ENCODE data around the gene NANOGP8.

The NANOGP8 gene

GRCh38 chr15:35061161-35061824 is 23.8 kb downstream of the NANOGP8 start:
- H3K4me3 ChIP-seq (ENCODE audit: low read depth, low read length, poor library complexity, severe bottlenecking) = no peak overlapping the region
- no peaks in the 10 kb centered on the region for H3K9me3 ChIP-seq (ENCODE audit: low read length)
- H3K27ac ChIP-seq (ENCODE audit: low read depth, low read length, poor library complexity, severe bottlenecking) = no peak overlapping the region

GRCh38 chr15:35060591-35060990 is 24.5 kb downstream of the NANOGP8 start:
- no peaks in the 10 kb centered on the region for H3K36me3 ChIP-seq (ENCODE audit: insufficient read depth, low read length)
- H3K9me2 ChIP-seq (ENCODE audit: low read depth, low read length) = no peaks in the 10 kb centered on the region
- H3K27ac ChIP-seq (ENCODE audit: low read depth, low read length, poor library complexity, severe bottlenecking) = no peak overlapping the region
- H3K4me1 ChIP-seq (ENCODE audit: insufficient read depth, low read length, severe bottlenecking) = no peaks in the 10 kb centered on the region
- no peak overlapping the region for H3K4me3 ChIP-seq (ENCODE audit: low read depth, low read length, poor library complexity, severe bottlenecking)
- no peak overlapping the region for H3K4me2 ChIP-seq (ENCODE audit: low read length)
- TF ChIP-seq CTCF (IDR thresholded peaks at IDR 0.05; ENCODE audit: low read length) (no peak), EZH2 (IDR thresholded peaks at IDR 0.05; ENCODE audit: borderline replicate concordance, low read length) (no peak)
- no peaks in the 10 kb centered on the region for H3K27me3 ChIP-seq (ENCODE audit: insufficient read depth, low read length)
- H2AFZ ChIP-seq (ENCODE audit: low read length) = no peak overlapping the region
- no peak overlapping the region for H3K9ac ChIP-seq (ENCODE audit: low read length)
- H3K79me2 ChIP-seq (ENCODE audit: insufficient read depth, low read length) = no peaks in the 10 kb centered on the region
- H3K9me3 ChIP-seq (ENCODE audit: low read length) = no peaks in the 10 kb centered on the region
- H4K20me1 ChIP-seq (ENCODE audit: insufficient read depth, low read length) = no peaks in the 10 kb centered on the region
- H3F3A ChIP-seq (ENCODE audit: insufficient read depth, low read length) = no peaks in the 10 kb centered on the region

More at GRCh38 chr15:35061161-35061824, 23.8 kb downstream of the NANOGP8 start:
- TF ChIP-seq CTCF (IDR thresholded peaks at IDR 0.05; ENCODE audit: low read length) (no peak), EZH2 (IDR thresholded peaks at IDR 0.05; ENCODE audit: borderline replicate concordance, low read length) (no peak)
- no peak overlapping the region for H2AFZ ChIP-seq (ENCODE audit: low read length)
- no peaks in the 10 kb centered on the region for H3K36me3 ChIP-seq (ENCODE audit: insufficient read depth, low read length)
- H3F3A ChIP-seq (ENCODE audit: insufficient read depth, low read length) = no peaks in the 10 kb centered on the region
- no peaks in the 10 kb centered on the region for H3K4me1 ChIP-seq (ENCODE audit: insufficient read depth, low read length, severe bottlenecking)
- H3K4me2 ChIP-seq (ENCODE audit: low read length) = no peak overlapping the region
- H3K79me2 ChIP-seq (ENCODE audit: insufficient read depth, low read length) = no peaks in the 10 kb centered on the region
- no peaks in the 10 kb centered on the region for H3K27me3 ChIP-seq (ENCODE audit: insufficient read depth, low read length)
- no peaks in the 10 kb centered on the region for H4K20me1 ChIP-seq (ENCODE audit: insufficient read depth, low read length)
- no peaks in the 10 kb centered on the region for H3K9me2 ChIP-seq (ENCODE audit: low read depth, low read length)
- H3K9ac ChIP-seq (ENCODE audit: low read length) = no peak overlapping the region

GRCh38 chr15:35058534-35059054 is 26.5 kb downstream of the NANOGP8 start:
- Histone ChIP-seq H3K27ac (ENCODE audit: low read depth, low read length, poor library complexity, severe bottlenecking) (no peak overlapping the region), H3K79me2 (ENCODE audit: insufficient read depth, low read length) (no peaks in the 10 kb centered on the region)

More at GRCh38 chr15:35058534-35059054, 26.5 kb downstream of the NANOGP8 start:
- H3K4me2 ChIP-seq (ENCODE audit: low read length) = no peak overlapping the region
- H3K27me3 ChIP-seq (ENCODE audit: insufficient read depth, low read length) = no peaks in the 10 kb centered on the region
- H3K9ac ChIP-seq (ENCODE audit: low read length) = no peak overlapping the region
- H4K20me1 ChIP-seq (ENCODE audit: insufficient read depth, low read length) = no peaks in the 10 kb centered on the region
- H3K4me1 ChIP-seq (ENCODE audit: insufficient read depth, low read length, severe bottlenecking) = no peaks in the 10 kb centered on the region
- no peaks in the 10 kb centered on the region for H3F3A ChIP-seq (ENCODE audit: insufficient read depth, low read length)
- H3K36me3 ChIP-seq (ENCODE audit: insufficient read depth, low read length) = no peaks in the 10 kb centered on the region
- H2AFZ ChIP-seq (ENCODE audit: low read length) = no peak overlapping the region
- H3K9me3 ChIP-seq (ENCODE audit: low read length) = no peaks in the 10 kb centered on the region
- H3K4me3 ChIP-seq (ENCODE audit: low read depth, low read length, poor library complexity, severe bottlenecking) = no peak overlapping the region
- TF ChIP-seq EZH2 (IDR thresholded peaks at IDR 0.05; ENCODE audit: borderline replicate concordance, low read length) = no peak
- no peak for TF ChIP-seq CTCF (IDR thresholded peaks at IDR 0.05; ENCODE audit: low read length)
- no peaks in the 10 kb centered on the region for H3K9me2 ChIP-seq (ENCODE audit: low read depth, low read length)
